Activated T-helper 9 cell treated with anti-CD3 and anti-CD28 coated beads, Interleukin-2, amount 50 U/mL, for 16 hours (primary cell): Measurements from ENCODE around the gene NINJ2.
"Not testable (repeated sequence)": the region's sequence is repeated elsewhere in the genome, so short reads cannot be mapped to it uniquely, and the experiment has no call there.

Source experiments
- DNase-seq: peaks from one replicate; pipeline ENCODE4 v3.0.0-alpha.2; 2020; ENCODE audit warnings: low read depth

Gene NINJ2, protein sequence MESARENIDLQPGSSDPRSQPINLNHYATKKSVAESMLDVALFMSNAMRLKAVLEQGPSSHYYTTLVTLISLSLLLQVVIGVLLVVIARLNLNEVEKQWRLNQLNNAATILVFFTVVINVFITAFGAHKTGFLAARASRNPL

GRCh38 chr12:663293-663871, at the start of gene NINJ2:
Gene NINJ2, minus strand, starts transcription at chr12:663445. Its CDS starts 85 bp downstream, at chr12:663360.
- DNase-seq = no peak

GRCh38 chr12:712172-712863, 49.1 kb upstream of the NINJ2 start:
- no peak for DNase-seq

- no peak for DNase-seq
These were observed 46.3 kb upstream of the NINJ2 start for GRCh38 chr12:709455-710020.

DNA sequence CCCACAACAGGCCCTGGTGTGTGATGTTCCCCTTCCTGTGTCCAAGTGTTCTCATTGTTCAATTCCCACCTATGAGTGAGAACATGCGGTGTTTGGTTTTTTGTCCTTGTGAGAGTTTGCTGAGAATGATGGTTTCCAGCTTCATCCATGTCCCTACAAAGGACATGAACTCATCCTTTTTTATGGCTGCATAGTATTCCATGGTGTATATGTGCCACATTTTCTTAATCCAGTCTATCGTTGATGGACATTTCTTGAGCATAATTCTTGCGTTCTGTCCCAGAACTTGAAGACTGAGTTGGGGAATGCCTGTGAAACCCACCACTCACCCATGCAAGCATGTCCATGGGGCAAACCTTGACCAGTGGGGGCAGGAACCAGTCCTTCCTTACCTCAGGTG, 44.8 kb upstream of the NINJ2 start:
- DNase-seq = not testable (repeated sequence)

- no peak for DNase-seq
These were observed 41.4 kb upstream of the NINJ2 start for GRCh38 chr12:704516-705242.

DNA sequence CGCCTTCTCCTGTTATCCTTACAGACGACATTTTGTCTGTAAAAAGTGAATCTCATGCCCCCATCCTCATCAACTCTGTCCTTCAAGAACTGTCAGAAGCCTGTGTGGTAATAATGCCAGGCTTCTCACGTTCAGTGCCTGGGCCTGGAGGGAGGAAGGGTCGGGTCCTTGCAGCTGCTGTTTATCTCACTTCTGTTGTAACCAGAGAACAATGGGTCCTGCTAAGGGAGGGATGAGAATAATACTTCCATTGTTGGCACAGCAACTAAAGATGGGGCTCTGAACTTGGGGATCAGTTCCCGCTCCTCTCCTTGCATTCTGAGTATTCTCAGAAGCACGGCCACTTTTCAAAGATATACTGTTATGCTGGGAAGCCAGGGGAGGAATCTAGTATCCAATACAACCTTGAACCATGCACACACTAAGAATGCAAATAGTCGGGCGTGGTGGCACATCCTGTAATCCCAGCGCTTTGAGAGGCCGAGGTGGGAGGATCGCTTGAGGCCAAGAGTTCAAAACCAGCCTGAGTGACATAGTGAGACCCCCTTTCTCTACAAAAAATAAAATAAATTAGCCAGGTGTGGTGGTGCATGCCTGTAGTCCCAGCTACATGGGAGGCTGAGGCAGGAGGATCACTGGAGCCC, 38.8 kb upstream of the NINJ2 start:
- DNase-seq = no peak

GRCh38 chr12:700016-700415, 36.8 kb upstream of the NINJ2 start:
- no peak for DNase-seq

GRCh38 chr12:698222-698621, 35.0 kb upstream of the NINJ2 start:
- DNase-seq = not testable (repeated sequence)

- no peak for DNase-seq
These were observed 34.2 kb upstream of the NINJ2 start for GRCh38 chr12:697481-697880.

- no peak for DNase-seq
These were observed 31.7 kb upstream of the NINJ2 start for GRCh38 chr12:694734-695503.

- no peak for DNase-seq
These were observed 30.8 kb upstream of the NINJ2 start for GRCh38 chr12:693934-694533.

DNA sequence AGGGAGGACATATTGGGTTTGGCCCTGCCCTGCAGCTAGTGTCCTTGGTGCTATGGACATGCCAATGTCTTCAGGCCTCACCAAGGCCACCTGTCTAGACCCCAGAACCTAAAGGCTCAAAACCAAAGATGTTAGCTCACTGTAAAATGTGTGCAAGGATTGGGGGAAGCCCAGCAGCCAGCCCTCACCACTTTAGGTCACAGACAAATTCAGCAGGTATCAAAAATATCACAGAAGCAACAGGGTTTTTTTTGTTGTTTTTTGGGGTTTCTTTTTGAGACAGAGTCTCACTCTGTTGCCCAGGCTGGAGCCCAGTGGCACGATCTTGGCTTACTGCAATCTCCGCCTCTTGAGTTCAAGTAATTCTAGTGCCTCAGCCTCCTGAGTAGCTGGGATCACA, 29.0 kb upstream of the NINJ2 start:
- no peak for DNase-seq

- no peak for DNase-seq
These were observed 27.2 kb upstream of the NINJ2 start for GRCh38 chr12:690466-690865.

GRCh38 chr12:685388-685787, 22.1 kb upstream of the NINJ2 start:
- DNase-seq = peak; percentile 68

- DNase-seq = no peak
These were observed 21.2 kb upstream of the NINJ2 start for GRCh38 chr12:684416-684815.

DNA sequence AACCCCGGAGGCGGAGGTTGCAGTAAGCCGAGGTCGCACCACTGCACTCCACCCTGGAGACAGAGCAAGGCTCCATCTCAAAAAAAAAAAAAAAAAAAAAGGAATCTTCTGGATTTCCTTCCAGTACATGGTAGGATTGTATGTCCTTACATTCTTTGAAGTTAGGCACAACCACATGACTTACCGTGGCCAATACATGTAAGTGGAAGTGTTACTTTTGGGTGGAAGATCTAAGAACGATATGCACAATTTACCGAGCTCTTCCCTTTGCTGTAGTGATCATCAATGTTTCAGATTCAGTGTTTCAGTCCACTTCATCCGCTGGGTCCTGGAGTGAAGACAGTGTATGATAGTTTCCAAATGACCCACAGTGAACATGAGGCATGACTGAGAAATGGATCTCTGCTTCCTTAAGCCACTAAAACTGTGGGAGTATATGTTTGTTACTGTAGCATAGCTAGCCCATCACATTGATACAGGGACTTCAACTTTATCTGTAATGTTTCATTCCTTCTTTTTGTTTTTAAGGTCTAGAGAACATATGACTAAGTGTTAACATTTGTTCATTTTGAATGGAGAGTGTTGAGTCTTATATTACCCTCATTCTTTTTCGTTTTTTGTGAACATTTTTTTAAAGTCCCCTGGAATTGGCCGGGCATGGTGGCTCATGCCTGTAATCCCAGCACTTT, 18.5 kb upstream of the NINJ2 start:
- no peak for DNase-seq

GRCh38 chr12:678747-679712, 15.8 kb upstream of the NINJ2 start:
- no peak for DNase-seq

- no peak for DNase-seq
These were observed 12.3 kb upstream of the NINJ2 start for GRCh38 chr12:675562-675961.

DNA sequence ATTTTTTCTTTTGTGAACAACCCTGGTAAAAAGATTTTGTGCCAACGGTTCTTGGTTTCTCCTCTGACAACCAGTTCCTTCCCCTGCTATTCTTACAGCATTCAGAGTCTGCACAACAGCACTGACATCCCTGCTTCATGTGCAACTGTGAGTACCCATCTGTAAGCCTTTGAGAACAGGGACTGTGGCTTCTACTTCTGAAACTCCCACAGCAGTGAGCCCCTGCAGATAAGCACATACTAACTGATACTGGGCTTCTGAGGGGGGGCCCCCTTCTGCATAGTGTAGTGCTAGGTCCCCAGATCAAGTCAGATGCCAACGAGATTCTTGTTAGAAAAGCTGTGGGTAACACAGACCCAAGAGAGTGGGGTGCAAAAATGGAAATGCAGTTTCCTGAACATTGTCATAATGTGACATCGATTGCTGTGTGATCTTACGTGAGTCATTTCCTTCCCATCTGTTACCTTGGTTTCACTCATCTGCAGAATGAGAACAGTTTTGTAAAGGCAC, 11.1 kb upstream of the NINJ2 start:
- peak; percentile 61 for DNase-seq
